ENCODE data around the gene HTR3C. TPM values are rescaled to one million over a fixed set of nuclear protein-coding genes. Genes with fewer than 3 reads are reported as not detected.
"Not testable (repeated sequence)": the region's sequence is repeated elsewhere in the genome, so short reads cannot be mapped to it uniquely, and the experiment has no call there.

HTR3C gene
- total RNA-seq, 2 donors from 2014 or later, result not detected

DNA sequence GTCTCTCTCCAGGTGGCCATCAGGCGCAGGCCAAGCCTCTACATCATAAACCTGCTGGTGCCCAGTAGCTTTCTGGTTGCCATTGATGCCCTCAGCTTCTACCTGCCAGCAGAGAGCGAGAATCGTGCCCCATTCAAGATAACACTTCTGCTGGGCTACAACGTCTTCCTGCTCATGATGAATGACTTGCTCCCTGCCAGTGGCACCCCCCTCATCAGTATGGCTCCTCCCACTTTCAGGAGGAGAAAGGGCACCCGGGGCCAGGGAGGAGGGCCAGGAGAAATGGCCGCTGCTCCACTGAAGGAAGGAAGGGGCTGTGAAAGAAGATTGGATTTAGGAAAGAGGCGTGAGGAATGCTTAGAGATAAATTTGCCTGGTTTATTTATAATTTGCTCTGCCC is 6.6 kb downstream of the HTR3C start:
- intact Hi-C loops (cut with DNase I), result no loop called here
- no peaks in the 10 kb centered on the region for H3K36me3 ChIP-seq
- no peak for DNase-seq

DNA sequence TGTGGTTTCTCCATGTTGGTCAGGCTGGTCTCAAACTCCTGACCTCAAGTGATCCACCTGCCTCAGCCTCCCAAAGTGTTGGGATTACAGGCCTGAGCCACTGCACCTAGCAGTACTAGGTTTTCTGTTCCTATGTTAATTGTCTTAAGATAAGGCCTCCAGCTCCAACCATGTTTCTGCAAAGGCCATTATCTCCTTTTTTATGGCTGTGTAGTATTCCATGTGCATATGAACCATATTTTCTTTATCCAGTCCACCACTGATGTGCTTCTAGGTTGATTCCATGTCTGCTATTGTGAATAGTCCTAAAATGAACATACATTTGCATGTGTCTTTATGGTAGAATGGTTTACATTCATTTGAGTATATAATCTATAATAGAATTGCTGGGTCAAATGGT is 9.8 kb downstream of the HTR3C start:
- intact Hi-C loops (cut with DNase I), result no loop called here
- Histone ChIP-seq H3K27ac (no peak overlapping the region), H3K9ac (ENCODE audit: low read depth in 2 of 2, low read length in 2 of 2) (no peak overlapping the region), H3K4me1 (no peaks in the 10 kb centered on the region), H3K36me3 (no peaks in the 10 kb centered on the region), H3K4me3 (no peak overlapping the region), H3K27me3 (no peaks in the 10 kb centered on the region), H3K9me3 (no peaks in the 10 kb centered on the region)
- DNase-seq, result no peak
- TF ChIP-seq, protein P1, sequence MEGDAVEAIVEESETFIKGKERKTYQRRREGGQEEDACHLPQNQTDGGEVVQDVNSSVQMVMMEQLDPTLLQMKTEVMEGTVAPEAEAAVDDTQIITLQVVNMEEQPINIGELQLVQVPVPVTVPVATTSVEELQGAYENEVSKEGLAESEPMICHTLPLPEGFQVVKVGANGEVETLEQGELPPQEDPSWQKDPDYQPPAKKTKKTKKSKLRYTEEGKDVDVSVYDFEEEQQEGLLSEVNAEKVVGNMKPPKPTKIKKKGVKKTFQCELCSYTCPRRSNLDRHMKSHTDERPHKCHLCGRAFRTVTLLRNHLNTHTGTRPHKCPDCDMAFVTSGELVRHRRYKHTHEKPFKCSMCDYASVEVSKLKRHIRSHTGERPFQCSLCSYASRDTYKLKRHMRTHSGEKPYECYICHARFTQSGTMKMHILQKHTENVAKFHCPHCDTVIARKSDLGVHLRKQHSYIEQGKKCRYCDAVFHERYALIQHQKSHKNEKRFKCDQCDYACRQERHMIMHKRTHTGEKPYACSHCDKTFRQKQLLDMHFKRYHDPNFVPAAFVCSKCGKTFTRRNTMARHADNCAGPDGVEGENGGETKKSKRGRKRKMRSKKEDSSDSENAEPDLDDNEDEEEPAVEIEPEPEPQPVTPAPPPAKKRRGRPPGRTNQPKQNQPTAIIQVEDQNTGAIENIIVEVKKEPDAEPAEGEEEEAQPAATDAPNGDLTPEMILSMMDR (IDR thresholded peaks at IDR 0.05), result no peak

More for the DNA sequence above, 6.6 kb downstream of the HTR3C start:
- Histone ChIP-seq H3K4me3 (no peak overlapping the region), H3K9ac (ENCODE audit: low read depth in 2 of 2, low read length in 2 of 2) (no peak overlapping the region), H3K9me3 (no peaks in the 10 kb centered on the region), H3K27ac (no peak overlapping the region), H3K4me1 (no peaks in the 10 kb centered on the region), H3K27me3 (no peaks in the 10 kb centered on the region)
- TF ChIP-seq, protein P1 (IDR thresholded peaks at IDR 0.05), result no peak

- intact Hi-C loops (cut with DNase I), result no loop called here
- Histone ChIP-seq H3K4me3 (no peak overlapping the region), H3K27me3 (no peaks in the 10 kb centered on the region), H3K36me3 (no peaks in the 10 kb centered on the region), H3K9ac (ENCODE audit: low read depth in 2 of 2, low read length in 2 of 2) (no peak overlapping the region), H3K9me3 (no peaks in the 10 kb centered on the region), H3K4me1 (no peaks in the 10 kb centered on the region), H3K27ac (no peak overlapping the region)
- TF ChIP-seq, protein P1 (IDR thresholded peaks at IDR 0.05), result no peak
- no peak for DNase-seq
These were observed 13.4 kb downstream of the HTR3C start for GRCh38 chr3:184066211-184066610.

- Histone ChIP-seq H3K9ac (ENCODE audit: low read depth in 2 of 2, low read length in 2 of 2) (no peak overlapping the region), H3K27me3 (no peaks in the 10 kb centered on the region), H3K36me3 (no peaks in the 10 kb centered on the region), H3K27ac (no peak overlapping the region), H3K4me1 (no peaks in the 10 kb centered on the region), H3K9me3 (no peaks in the 10 kb centered on the region), H3K4me3 (no peak overlapping the region)
- intact Hi-C loops (cut with DNase I), result no loop called here
- TF ChIP-seq, protein P1 (IDR thresholded peaks at IDR 0.05), result no peak
- no peak for DNase-seq
These were observed 14.8 kb downstream of the HTR3C start for GRCh38 chr3:184067573-184068055.

DNA sequence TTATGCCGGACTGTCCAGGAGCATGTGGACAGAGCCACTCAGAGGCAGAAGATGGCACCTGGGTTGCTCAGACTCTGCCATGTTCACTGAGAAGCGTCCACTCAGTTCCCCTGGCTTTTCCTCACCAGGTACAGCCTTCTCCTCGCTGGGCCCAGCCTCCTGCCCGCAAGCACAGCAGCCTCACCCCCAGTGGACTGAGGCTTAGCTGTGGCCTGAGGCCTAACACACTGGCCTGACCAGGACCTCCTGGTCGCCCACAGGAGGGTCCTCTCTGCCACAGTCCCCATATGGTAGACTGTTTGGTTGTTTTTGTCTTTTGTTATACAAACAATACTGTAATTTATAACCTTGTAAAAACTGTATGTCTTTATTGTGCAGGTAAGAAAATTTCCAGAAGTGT is 15.5 kb downstream of the HTR3C start:
- Histone ChIP-seq H3K9me3 (no peaks in the 10 kb centered on the region), H3K4me1 (no peaks in the 10 kb centered on the region), H3K27ac (no peak overlapping the region), H3K27me3 (no peaks in the 10 kb centered on the region), H3K9ac (ENCODE audit: low read depth in 2 of 2, low read length in 2 of 2) (no peak overlapping the region), H3K4me3 (no peak overlapping the region), H3K36me3 (no peaks in the 10 kb centered on the region)
- intact Hi-C loops (cut with DNase I), result no loop called here
- TF ChIP-seq, protein P1 (IDR thresholded peaks at IDR 0.05), result no peak
- DNase-seq, result no peak

DNA sequence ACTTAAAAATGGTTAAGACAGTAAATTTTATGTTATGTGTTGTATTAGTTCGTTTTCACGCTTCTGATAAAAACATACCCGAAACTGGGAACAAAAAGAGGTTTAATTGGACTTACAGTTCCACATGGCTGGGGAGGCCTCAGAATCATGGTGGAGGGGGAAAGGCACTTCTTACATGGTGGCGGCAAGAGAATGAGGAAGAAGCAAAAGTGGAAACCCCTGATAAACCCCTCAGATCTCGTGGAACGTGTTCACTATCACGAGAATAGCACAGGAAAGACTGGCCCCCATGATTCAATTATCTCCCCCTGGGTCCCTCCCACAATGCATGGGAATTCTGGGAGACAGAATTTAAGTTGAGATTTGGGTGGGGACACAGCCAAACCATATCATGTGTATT is 18.3 kb downstream of the HTR3C start:
- H3K36me3 ChIP-seq; DNase-seq; H3K4me3 ChIP-seq; H3K9ac ChIP-seq (ENCODE audit: low read depth in 2 of 2, low read length in 2 of 2); H3K27ac ChIP-seq; intact Hi-C loops (cut with DNase I); H3K4me1 ChIP-seq; H3K27me3 ChIP-seq; H3K9me3 ChIP-seq: not testable (repeated sequence)

Data from colonic mucosa (tissue), 4 donors.